Islet of Langerhans (tissue), 1 donor: ENCODE data around the gene MGA.
A peak's percentile ranks its signal among the peaks of the same experiment; 100 is the strongest.

Experiments
- FAIRE-seq: peaks from one replicate; lab custom pipeline; 2011; peaks lifted over from hg19 to GRCh38; lab: Jason Lieb, UNC

Gene MGA

GRCh38 chr15:41659190-41659589, 1.0 kb upstream of the MGA start:
- FAIRE-seq = no peak

GRCh38 chr15:41659855-41660234, 360 bp upstream of the MGA start:
- no peak for FAIRE-seq

DNA sequence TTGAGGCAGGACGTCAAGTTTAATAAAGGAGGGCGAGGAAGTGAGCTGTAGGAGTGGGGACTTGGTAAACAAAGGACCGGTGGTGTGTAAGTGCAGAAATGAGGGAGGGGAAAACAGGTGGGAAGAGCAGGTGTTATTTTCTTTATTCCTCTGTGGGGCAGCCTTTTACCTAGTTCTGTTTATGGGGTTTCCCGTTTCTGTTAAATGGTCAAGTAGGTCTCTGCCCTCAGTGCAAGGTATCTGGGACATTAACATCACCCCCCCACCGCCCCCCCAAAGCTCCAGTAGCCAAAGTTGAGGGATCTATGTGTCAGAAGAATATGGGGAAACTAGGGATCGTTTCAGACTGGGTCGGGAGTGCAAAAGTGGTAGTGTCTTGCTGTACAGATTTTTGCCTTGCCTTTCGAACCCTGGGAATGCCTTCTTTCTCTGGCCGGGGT, 893 bp downstream of the MGA start:
- no peak for FAIRE-seq

- FAIRE-seq = no peak
Measured at GRCh38 chr15:41661518-41662225, 1.5 kb downstream of the MGA start.

DNA sequence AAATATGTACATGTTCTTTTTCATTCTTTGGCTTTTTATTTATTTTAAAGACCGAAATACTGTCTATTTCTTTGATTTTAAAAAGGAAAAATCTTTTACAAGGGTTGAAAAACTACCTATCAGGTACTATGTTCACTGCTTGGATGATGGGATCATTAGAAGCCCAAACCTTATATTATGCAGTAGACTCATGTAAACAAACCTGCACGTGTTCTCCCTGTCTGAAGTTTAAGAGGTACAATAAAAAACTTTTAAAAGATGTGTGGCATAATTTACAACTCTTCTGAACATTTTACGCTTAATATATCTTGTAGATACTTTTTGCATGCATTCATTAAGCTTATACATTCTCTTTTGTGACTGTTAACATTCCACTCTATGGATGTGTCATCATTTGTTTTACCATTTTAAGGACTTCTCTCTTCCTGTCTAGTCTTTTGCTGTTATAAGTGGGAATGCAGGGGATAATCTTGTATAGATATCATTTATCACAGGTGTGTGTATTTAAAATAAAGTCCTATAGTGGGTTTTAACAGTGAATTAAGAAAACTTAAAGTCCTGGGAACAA, 6.2 kb downstream of the MGA start:
- no peak for FAIRE-seq

DNA sequence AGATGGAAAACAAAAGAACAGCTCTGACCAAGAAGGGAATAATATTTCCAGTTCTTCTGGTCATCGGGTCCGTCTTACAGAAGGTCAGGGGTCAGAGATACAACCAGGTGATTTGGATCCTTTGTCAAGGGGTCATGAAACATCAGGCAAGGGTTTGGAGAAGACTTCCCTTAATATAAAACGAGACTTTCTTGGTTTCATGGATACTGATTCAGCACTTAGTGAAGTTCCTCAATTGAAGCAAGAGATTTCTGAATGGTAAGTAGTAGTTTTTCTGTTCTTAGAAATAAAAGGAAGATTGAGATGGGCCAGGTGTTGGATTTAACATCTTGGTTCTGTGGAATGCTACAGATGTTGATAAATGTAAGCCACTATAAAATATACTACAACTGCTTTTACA, 9.5 kb downstream of the MGA start:
- FAIRE-seq = no peak

GRCh38 chr15:41671656-41672648, 11.7 kb downstream of the MGA start:
- no peak for FAIRE-seq

- FAIRE-seq = no peak
Measured at GRCh38 chr15:41675337-41675736, 15.1 kb downstream of the MGA start.

DNA sequence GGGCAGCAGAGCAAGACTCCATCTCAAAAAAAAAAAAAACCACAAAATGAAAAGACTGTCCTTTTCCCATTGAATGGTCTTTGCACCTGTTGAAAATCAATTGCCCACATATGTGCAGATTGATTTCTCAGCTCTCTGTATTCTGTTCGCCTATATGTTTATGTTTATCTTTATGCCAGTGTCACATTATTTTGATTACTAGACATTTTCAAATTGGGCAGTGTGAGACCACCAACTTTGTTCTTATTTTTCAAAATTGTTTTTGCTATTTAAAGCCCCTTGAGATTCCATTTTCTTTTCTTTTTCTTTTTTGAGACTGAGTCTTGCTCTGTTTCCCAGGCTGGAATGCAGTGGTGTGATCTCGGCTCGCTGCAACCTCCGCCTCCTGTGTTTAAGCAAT, 18.5 kb downstream of the MGA start:
- no peak for FAIRE-seq

DNA sequence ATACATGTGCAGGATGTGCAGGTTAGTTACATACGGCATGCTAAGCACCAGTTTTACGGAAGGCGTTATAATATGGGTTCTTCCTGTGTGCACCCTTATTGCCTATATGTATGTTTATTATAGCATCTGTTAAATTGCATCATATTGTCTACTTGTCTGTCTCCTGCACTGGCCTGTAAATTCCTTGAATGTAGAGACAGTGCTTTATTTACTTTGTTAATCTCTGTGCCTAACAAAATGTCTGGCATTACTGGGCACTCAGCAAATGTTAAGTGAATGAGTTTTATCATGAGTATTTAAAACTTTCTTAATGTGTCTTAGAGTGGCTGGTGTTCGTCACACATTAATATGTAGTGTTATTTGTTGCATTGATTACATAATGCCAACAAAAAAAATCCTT, 23.8 kb downstream of the MGA start:
- FAIRE-seq = no peak

DNA sequence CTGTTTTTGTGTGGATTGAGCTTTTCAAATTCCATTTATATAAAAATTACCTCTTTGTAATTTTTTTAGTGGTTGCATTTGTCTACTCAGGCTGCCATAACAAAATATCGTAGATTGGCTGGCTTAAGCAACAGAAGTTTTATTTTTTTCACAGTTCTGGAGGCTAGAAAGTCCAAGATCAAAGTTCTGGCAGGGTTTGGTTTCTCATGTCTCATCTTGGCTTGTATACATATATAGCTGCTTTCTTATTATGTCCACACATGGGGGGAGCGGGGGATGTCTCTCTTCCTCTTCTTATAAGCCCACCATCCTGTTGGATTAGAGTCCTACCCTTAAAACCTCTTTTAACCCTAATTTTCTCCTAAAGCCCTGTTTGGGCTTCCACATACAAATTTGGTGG, 28.5 kb downstream of the MGA start:
- FAIRE-seq = no peak

- FAIRE-seq = no peak
Measured at GRCh38 chr15:41689083-41689482, 28.9 kb downstream of the MGA start.

DNA sequence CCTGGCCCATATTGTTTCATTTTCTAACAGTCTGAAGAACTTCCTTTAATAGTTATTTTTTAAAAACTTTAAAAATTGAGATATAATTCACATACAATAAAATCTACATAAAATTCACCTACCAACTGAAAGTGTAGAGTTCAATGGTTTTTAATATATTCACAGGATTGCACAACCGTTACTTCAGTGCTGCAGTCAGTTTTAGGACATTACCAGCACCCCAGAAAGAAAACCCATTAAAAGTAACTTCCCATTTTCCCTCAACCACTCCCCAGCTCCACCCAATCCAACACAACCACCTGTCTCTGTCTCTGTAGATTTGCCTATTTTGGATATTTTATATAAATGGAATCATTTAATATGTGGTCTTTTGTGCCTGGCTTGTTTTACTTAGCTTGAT, 29.6 kb downstream of the MGA start:
- FAIRE-seq = no peak

DNA sequence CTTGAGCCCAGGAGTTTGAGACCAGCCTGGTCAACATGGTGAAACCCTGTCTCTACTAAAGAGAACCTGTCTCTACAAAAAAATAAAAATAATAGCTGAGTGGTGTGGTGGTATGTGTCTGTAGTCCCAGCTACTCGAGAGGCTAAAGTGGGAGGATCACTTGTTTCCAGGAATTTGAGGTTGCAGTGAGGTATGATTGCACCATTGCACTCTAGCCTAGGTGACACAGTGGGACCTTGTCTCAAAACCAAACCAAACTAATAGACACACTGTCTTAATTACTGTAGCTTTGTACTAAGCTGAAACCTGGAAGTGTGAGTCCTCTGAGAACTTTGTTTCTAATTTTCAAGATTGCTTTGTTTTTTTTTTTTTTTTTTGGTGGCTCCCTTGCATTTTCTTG, 30.4 kb downstream of the MGA start:
- FAIRE-seq = no peak

DNA sequence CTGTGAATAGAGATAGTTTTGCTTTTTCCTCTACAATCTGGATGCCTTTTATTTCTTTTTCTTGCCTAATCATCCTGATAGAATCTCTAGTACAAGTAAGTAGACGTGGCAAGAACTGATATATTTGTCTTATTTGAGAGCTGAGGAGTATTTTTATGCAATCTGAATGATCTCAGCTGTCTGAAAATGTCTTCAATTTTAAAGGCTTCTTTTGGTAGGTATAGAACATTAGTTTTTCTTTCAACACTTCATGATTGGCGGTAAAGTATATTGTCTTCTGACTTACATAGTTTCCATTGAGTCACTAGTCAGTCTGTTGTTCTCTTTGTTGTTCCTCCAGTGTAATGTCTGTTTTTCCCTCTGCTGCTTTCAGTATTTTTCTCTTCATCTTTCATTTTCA, 31.3 kb downstream of the MGA start:
- FAIRE-seq = no peak

DNA sequence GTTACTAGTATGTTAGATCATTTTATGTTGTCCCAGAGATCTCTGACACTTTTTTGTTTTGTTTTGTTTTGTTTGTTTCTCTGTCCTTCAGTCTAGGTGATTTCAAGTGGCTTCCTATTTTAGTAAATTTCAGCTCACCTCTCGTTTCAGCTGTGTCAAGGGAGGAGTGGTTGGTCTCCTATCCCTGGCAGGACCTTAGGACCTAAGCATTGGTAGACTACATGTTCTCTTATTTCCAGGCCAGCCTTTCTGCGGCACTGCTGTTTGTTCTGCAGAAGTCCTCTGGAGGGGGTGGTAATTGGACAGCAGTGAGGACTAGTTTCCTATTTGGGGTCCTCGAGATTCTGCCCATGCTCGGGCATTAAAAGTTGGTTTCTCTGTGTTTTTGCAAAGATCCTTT, 31.8 kb downstream of the MGA start:
- no peak for FAIRE-seq

- no peak for FAIRE-seq
Measured at GRCh38 chr15:41693757-41694156, 33.6 kb downstream of the MGA start.

- FAIRE-seq = peak; percentile 30
Measured at GRCh38 chr15:41695750-41696436, 35.7 kb downstream of the MGA start.

- peak; percentile 17 for FAIRE-seq
Measured at GRCh38 chr15:41698779-41699178, 38.6 kb downstream of the MGA start.

GRCh38 chr15:41703120-41703519, 42.9 kb downstream of the MGA start:
- FAIRE-seq = no peak

- FAIRE-seq = no peak
Measured at GRCh38 chr15:41713047-41713446, 52.8 kb downstream of the MGA start.

GRCh38 chr15:41714291-41714690, 54.1 kb downstream of the MGA start:
- FAIRE-seq = no peak

GRCh38 chr15:41716864-41717263, 56.7 kb downstream of the MGA start:
- FAIRE-seq = no peak
